HCT116 (cell line): Measurements from ENCODE around the gene NT5DC2. TPM values are rescaled to one million over a fixed set of nuclear protein-coding genes. Genes with fewer than 3 reads are reported as not detected.

Source experiments
- ATAC-seq: fragments of 200-7000 bp; cut with Tn5 transposase; 2 replicates; pipeline ENCODE4 v1.9.1; 2020; ENCODE audit warnings: mild to moderate bottlenecking, moderate library complexity
- Bru-seq: library from RNA; stranded (reverse); fragments of 400-500 nt; gene quantifications from one replicate; lab custom pipeline; 2021; lab: Mats Ljungman, UMichigan
- BruChase-seq, 2 experiments: library from RNA; stranded (reverse); fragments of 400-500 nt; gene quantifications; one replicate each; lab custom pipeline; 2021; lab: Mats Ljungman, UMichigan
- BruUV-seq: library from RNA; stranded (reverse); fragments of 400-500 nt; replicated peaks from 2 replicates; lab custom pipeline; 2021; lab: Mats Ljungman, UMichigan
- CTCF ChIA-PET: fragments of 300-600 bp; sonication (Branson Sonifier 250); formaldehyde crosslinking; loops from one replicate; lab custom pipeline; 2021; ENCODE audit warnings: antibody characterized with exemption; lab: Charles Lee
- POLR2A ChIA-PET: fragments of 300-600, 350-600 bp; sonication (Branson Sonifier 250); formaldehyde crosslinking; loops from one replicate; lab custom pipeline; 2021; ENCODE audit warnings: antibody characterized with exemption; lab: Charles Lee
- RAD21 ChIA-PET, 2 experiments: fragments of 300-600 bp; sonication (Branson Sonifier 250); formaldehyde crosslinking; loops; one replicate each; lab custom pipeline; 2023; ENCODE audit warnings: low total read pairs in 2 of 2; ENCODE audit not compliant: uncharacterized antibody in 2 of 2, unreplicated experiment in 2 of 2, low non-redundant PET in 1 of 2; lab: Charles Lee
- DNase-seq: peaks from one replicate; pipeline ENCODE4 v3.0.0-alpha.2; 2010; ENCODE audit warnings: low read depth, low spot score
- H2AFZ ChIP-seq: fragments of 200-600 bp; shearing (Covaris generic), sonication (generic); 2 replicates; pipeline ENCODE4 v1.6.1; 2017; ENCODE audit warnings: low read depth, mixed run types, mixed read lengths, antibody characterized with exemption, low read length; ENCODE audit not compliant: poor library complexity, severe bottlenecking
- H3K27ac ChIP-seq: 2 replicates; pipeline ENCODE4 v1.5.1; 2012; ENCODE audit warnings: low read depth, low read length
- H3K27me3 ChIP-seq: fragments of 200-600 bp; sonication (generic); 2 replicates; pipeline ENCODE4 v1.6.1; 2016; ENCODE audit warnings: mixed run types, low read length, mixed read lengths; ENCODE audit not compliant: insufficient read depth
- H3K36me3 ChIP-seq, 2 experiments: fragments of 200-500 bp in 1 of 2; fragments of 200-600 bp in 1 of 2; sonication (Bioruptor generic) in 1 of 2; sonication (generic) in 1 of 2; 2 replicates each; pipeline versions ENCODE4 v1.5.1 to v1.6.1; 2014 to 2016; ENCODE audit warnings: low read length in 2 of 2, inconsistent platforms in 1 of 2, mixed read lengths in 1 of 2, mixed run types in 1 of 2; ENCODE audit not compliant: insufficient read depth in 2 of 2, control insufficient read depth in 1 of 2
- H3K4me1 ChIP-seq, 2 experiments: fragments of 200-600 bp in 1 of 2; sonication (generic) in 1 of 2; 2 replicates each; pipeline versions ENCODE4 v1.5.1 to v1.6.1; 2012 to 2017; ENCODE audit warnings: low read length in 2 of 2, inconsistent platforms in 1 of 2, mild to moderate bottlenecking in 1 of 2, mixed read lengths in 1 of 2, mixed run types in 1 of 2, moderate library complexity in 1 of 2; ENCODE audit not compliant: insufficient read depth in 2 of 2, control insufficient read depth in 1 of 2
- H3K4me2 ChIP-seq: fragments of 200-600 bp; sonication (generic); 2 replicates; pipeline ENCODE4 v1.6.1; 2017; ENCODE audit warnings: mixed run types, low read length, mixed read lengths
- H3K4me3 ChIP-seq, 2 experiments: fragments of 200-600 bp in 1 of 2; sonication (generic) in 1 of 2; replicated peaks in 1 of 2; 2 replicates each; pipeline ENCODE4 v1.5.1; 2011 to 2016; ENCODE audit warnings: low read length in 2 of 2, control low read depth in 1 of 2, low read depth in 1 of 2, mild to moderate bottlenecking in 1 of 2, mixed read lengths in 1 of 2, mixed run types in 1 of 2
- H3K79me2 ChIP-seq: fragments of 200-600 bp; sonication (generic); 2 replicates; pipeline ENCODE4 v1.6.1; 2017; ENCODE audit warnings: mild to moderate bottlenecking, mixed run types, low read length, moderate library complexity, mixed read lengths; ENCODE audit not compliant: insufficient read depth
- H3K9ac ChIP-seq: fragments of 200-600 bp; sonication (generic); 2 replicates; pipeline ENCODE4 v1.6.1; 2016; ENCODE audit warnings: low read length, mixed read lengths
- H3K9me2 ChIP-seq: fragments of 200-600 bp; sonication (generic), shearing (Covaris generic); 2 replicates; pipeline ENCODE4 v1.6.1; 2017; ENCODE audit warnings: mixed run types, mild to moderate bottlenecking, moderate library complexity; ENCODE audit not compliant: insufficient read depth
- H3K9me3 ChIP-seq, 2 experiments: fragments of 200-500 bp in 1 of 2; fragments of 200-600 bp in 1 of 2; sonication (Bioruptor generic) in 1 of 2; sonication (generic) in 1 of 2; 2 replicates each; pipeline ENCODE4 v1.6.1; 2014 to 2017; ENCODE audit warnings: low read length in 2 of 2, mixed read lengths in 2 of 2, inconsistent platforms in 1 of 2, low read depth in 1 of 2, mild to moderate bottlenecking in 1 of 2, mixed run types in 1 of 2, moderate library complexity in 1 of 2; ENCODE audit not compliant: control insufficient read depth in 1 of 2, insufficient read depth in 1 of 2
- H4K20me1 ChIP-seq: fragments of 200-600 bp; sonication (generic), shearing (Covaris generic); 2 replicates; pipeline ENCODE4 v1.6.1; 2017; ENCODE audit warnings: mixed run types, mild to moderate bottlenecking, moderate library complexity; ENCODE audit not compliant: insufficient read depth
- CBX3 ChIP-seq: IDR thresholded peaks from 2 replicates; pipeline ENCODE4 v1.6.1; 2012; ENCODE audit warnings: low read depth
- EGR1 ChIP-seq: IDR thresholded peaks from 2 replicates; pipeline ENCODE4 v1.6.1; 2012; ENCODE audit warnings: low read depth
- ELF1 ChIP-seq: IDR thresholded peaks from 2 replicates; pipeline ENCODE4 v1.6.1; 2012; ENCODE audit warnings: low read depth, borderline replicate concordance
- POLR2A ChIP-seq: IDR thresholded peaks from 2 replicates; pipeline ENCODE4 v1.7.0; 2011; ENCODE audit warnings: borderline replicate concordance; ENCODE audit not compliant: insufficient read depth, insufficient read length; ENCODE audit errors: extremely low read depth
- POLR2AphosphoS5 ChIP-seq: IDR thresholded peaks from 2 replicates; pipeline ENCODE4 v1.6.1; 2011; ENCODE audit warnings: mild to moderate bottlenecking, low read depth, low read length, moderate library complexity
- SP1 ChIP-seq: IDR thresholded peaks from 2 replicates; pipeline ENCODE4 v1.6.1; 2012; ENCODE audit warnings: low read depth
- TCF7L2 ChIP-seq: IDR thresholded peaks from 2 replicates; pipeline ENCODE4 v1.7.0; 2011; ENCODE audit warnings: borderline replicate concordance, inconsistent platforms; ENCODE audit not compliant: insufficient read depth, insufficient read length; ENCODE audit errors: extremely low read depth
- ZNF274 ChIP-seq: fragments of 200-500 bp; sonication (Bioruptor generic); IDR thresholded peaks from 2 replicates; pipeline ENCODE4 v1.6.1; 2014; ENCODE audit warnings: mild to moderate bottlenecking, low read depth, low read length, inconsistent platforms
- intact Hi-C: fragments of 100-400 bp; cut with micrococcal nuclease; formaldehyde crosslinking; loops from 2 replicates; pipeline ENCODE4 v1.10.0; 2022
- long read RNA-seq: library from polyadenylated mRNA; unstranded; transcript quantifications from one replicate; pipeline ENCODE4 v2.0.0, GENCODE V29; 2021; ENCODE audit not compliant: unreplicated experiment
- polyA plus RNA-seq: library from polyadenylated mRNA; unstranded; fragments of >200 nt; gene quantifications from 2 replicates; pipeline ENCODE4 v1.2.1, GENCODE V29; 2012; ENCODE audit warnings: missing spikeins
- total RNA-seq: library from RNA; stranded (reverse); gene quantifications from one replicate; pipeline ENCODE4 v1.2.1, GENCODE V29; 2021; ENCODE audit not compliant: unreplicated experiment
- TF ChIP-seq, protein P1 (sequence below): IDR thresholded peaks from 2 replicates; pipeline ENCODE4 v1.6.1; 2011; ENCODE audit warnings: mild to moderate bottlenecking, low read length, moderate library complexity; ENCODE audit not compliant: insufficient replicate concordance; ENCODE audit errors: extremely low read depth

NT5DC2 gene
- total RNA-seq, result 125 TPM
- 111 and 112 TPM in 2 replicates for polyA plus RNA-seq
- percentile 58 among the genes with signal in this experiment for Bru-seq, nascent RNA
- BruChase-seq, experiment 1, labeled RNA remaining after a 6-hour chase, result percentile 77 among the genes with signal in this experiment
- BruChase-seq, experiment 2, labeled RNA remaining after a 2-hour chase, result percentile 74 among the genes with signal in this experiment
- long read RNA-seq, transcript NT5DC2-202 (14 exons, 1,795 nt), result major isoform, 194 of 281 reads
- long read RNA-seq, partial matches to known transcripts, result 29 of 281 reads
- long read RNA-seq, other reads (novel, unspliced or antisense), result 54 of 281 reads

DNA sequence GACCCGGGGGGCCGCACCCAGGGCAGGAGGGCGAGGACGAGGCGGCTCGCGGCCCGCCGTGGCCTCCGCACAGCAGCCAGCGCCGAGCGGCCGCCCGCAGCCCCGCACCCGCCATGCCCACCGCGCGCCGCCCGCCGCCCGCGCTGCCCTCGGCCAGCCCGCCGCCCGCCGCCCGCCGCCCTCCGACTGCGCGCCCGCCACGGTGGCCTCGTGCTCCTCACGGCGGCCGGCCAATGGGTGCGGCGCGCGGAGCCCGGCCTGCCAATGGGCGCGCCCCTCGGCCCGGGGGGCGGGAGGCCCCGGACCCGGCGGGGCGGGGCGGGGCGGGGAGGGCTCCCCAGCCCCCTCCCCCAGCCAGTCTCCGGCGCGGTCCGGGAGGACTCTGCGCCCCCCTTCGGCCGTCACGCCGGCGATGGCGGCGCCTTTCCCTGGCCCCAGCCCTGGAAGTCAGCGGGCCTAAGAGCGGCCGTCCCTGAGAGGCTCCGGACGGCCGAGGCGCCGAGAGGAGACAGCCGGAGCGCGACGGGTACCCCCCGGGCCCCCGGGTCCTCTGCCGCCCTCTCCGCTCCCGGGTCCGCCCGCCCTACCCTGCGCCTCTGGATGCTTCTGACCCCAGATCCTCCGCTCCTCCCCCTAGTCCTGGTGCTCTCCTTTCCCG, at the start of gene NT5DC2:
Gene NT5DC2, minus strand, starts transcription at position 235 of the 658 bp plus-strand sequence. Its CDS starts 120 bp downstream, at position 115.
- H3K4me3 ChIP-seq, result peak within 1 kb of the TSS; percentile 72 to 79
- ChIA-PET POLR2A (no interaction called here), CTCF (no interaction called here), RAD21 (no interaction called here)
- H3K9me2 ChIP-seq, result no peaks in the 10 kb centered on the region
- H2AFZ ChIP-seq, result no peak within 1 kb of the TSS
- no peaks in the 10 kb centered on the region for H3K9me3 ChIP-seq
- no TSS peak for BruUV-seq
- no peaks in the 10 kb centered on the region for H3K27me3 ChIP-seq
- intact Hi-C loops, result no loop called here
- peaks cover 14 to 43% of the 10 kb centered on the region in 2 experiments; a peak in 3 of 4 replicates for H3K4me1 ChIP-seq
- no peaks in the 10 kb centered on the region; a peak in 2 of 4 replicates for H3K36me3 ChIP-seq
- H3K27ac ChIP-seq, result peak within 1 kb of the TSS; percentile 91
- H3K9ac ChIP-seq, result peak within 1 kb of the TSS; percentile 91
- peak; percentile 60 for ATAC-seq
- H3K79me2 ChIP-seq, result peaks cover 52% of the 10 kb centered on the region
- TF ChIP-seq SP1, result no peak
- TF ChIP-seq ZNF274, result no peak
- TF ChIP-seq POLR2A, result peak; percentile 28
- TF ChIP-seq CBX3, result no peak
- TF ChIP-seq POLR2AphosphoS5, result no peak; the same call in 1 of the 2 replicates
- TF ChIP-seq, protein P1, sequence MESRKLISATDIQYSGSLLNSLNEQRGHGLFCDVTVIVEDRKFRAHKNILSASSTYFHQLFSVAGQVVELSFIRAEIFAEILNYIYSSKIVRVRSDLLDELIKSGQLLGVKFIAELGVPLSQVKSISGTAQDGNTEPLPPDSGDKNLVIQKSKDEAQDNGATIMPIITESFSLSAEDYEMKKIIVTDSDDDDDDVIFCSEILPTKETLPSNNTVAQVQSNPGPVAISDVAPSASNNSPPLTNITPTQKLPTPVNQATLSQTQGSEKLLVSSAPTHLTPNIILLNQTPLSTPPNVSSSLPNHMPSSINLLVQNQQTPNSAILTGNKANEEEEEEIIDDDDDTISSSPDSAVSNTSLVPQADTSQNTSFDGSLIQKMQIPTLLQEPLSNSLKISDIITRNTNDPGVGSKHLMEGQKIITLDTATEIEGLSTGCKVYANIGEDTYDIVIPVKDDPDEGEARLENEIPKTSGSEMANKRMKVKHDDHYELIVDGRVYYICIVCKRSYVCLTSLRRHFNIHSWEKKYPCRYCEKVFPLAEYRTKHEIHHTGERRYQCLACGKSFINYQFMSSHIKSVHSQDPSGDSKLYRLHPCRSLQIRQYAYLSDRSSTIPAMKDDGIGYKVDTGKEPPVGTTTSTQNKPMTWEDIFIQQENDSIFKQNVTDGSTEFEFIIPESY, result no peak
- TF ChIP-seq ELF1, result no peak
- no peak for TF ChIP-seq EGR1
- no peak for TF ChIP-seq TCF7L2
- no peak for DNase-seq
- no peaks in the 10 kb centered on the region for H4K20me1 ChIP-seq
- peak within 1 kb of the TSS; percentile 92 for H3K4me2 ChIP-seq
